ENCODE results near the gene SYT13.

- no peak for TF ChIP-seq EZH2 (IDR thresholded peaks at IDR 0.05; ENCODE audit: low read length)
- no peak for TF ChIP-seq CTCF (optimal IDR thresholded peaks at IDR 0.05 in 1 of 3, IDR thresholded peaks at IDR 0.05 in 1 of 3, conservative IDR thresholded peaks at IDR 0.05 in 1 of 3; ENCODE audit: extremely low read depth in 1 of 3, insufficient read depth in 2 of 3, low read length in 3 of 3)
These were observed 36.0 kb downstream of the SYT13 start for GRCh38 chr11:45250035-45250718.

All from keratinocyte (primary cell).